ENCODE measurements around the gene ANKRD30A.

ANKRD30A gene

DNA sequence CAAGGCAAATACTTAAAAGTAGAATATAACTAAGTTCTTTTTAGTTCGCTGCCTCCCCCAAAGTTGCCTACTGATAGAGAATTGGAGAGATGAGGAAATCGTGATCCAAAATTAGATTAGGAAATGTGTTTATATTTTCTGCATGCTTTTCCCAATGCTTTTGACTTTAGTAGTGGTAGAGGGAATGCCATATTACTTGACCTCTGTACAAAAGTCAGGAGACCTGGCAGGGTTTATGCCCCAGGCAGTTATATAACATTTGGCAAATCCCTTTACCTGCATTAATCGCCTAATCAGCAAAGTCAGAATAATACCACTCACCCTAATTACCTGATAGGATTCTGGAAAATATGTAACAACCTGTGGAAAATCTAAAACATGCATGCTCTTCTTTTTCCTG, 142.9 kb downstream of the ANKRD30A start:
- TF ChIP-seq, protein P1, sequence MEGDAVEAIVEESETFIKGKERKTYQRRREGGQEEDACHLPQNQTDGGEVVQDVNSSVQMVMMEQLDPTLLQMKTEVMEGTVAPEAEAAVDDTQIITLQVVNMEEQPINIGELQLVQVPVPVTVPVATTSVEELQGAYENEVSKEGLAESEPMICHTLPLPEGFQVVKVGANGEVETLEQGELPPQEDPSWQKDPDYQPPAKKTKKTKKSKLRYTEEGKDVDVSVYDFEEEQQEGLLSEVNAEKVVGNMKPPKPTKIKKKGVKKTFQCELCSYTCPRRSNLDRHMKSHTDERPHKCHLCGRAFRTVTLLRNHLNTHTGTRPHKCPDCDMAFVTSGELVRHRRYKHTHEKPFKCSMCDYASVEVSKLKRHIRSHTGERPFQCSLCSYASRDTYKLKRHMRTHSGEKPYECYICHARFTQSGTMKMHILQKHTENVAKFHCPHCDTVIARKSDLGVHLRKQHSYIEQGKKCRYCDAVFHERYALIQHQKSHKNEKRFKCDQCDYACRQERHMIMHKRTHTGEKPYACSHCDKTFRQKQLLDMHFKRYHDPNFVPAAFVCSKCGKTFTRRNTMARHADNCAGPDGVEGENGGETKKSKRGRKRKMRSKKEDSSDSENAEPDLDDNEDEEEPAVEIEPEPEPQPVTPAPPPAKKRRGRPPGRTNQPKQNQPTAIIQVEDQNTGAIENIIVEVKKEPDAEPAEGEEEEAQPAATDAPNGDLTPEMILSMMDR (IDR thresholded peaks at IDR 0.05; ENCODE audit: control insufficient read depth, insufficient read depth, low read depth, low read length, missing control alignments) = no peak
- no peak overlapping the region for H3K4me3 ChIP-seq (ENCODE audit: control insufficient read depth, low read depth, low read length)
- DNase-seq (ENCODE audit: low read depth) = no peak

DNA sequence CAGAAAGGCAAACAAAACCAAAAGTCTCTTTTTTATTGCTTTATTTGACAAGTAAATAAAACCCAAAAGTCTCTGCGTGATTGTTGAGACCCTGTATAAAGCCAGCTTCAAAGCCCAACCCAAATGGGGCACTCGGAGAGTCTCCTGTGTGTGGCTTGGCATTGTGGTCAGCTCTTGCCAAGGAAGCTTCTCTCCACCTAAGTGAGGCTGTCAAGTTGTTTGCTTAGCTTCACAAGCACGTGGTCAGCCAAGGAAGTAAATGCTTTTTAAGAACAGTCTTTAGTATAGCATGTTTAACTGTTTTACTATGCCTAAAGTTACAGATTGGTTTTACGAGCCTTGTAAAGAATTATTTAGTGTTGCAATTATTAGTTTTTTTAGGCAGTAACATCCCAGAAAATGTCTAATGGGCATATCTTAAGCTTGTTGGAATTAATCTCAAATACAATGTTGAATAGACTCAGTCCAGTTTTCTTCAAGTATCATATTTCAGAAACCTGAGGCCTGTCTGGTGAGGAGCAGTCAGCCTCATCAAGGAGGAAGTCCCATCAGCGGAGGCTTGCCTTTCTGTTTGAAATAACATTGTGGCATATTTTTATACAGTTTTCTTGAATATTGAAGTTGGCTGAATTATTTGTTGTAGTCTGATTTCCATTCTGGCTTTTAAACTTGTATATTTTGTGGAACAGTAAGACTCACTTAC, 144.3 kb downstream of the ANKRD30A start:
- no peak for DNase-seq (ENCODE audit: low read depth)
- H3K4me3 ChIP-seq (ENCODE audit: control insufficient read depth, low read depth, low read length) = no peak overlapping the region
- TF ChIP-seq, protein P1 (IDR thresholded peaks at IDR 0.05; ENCODE audit: control insufficient read depth, insufficient read depth, low read depth, low read length, missing control alignments) = no peak

DNA sequence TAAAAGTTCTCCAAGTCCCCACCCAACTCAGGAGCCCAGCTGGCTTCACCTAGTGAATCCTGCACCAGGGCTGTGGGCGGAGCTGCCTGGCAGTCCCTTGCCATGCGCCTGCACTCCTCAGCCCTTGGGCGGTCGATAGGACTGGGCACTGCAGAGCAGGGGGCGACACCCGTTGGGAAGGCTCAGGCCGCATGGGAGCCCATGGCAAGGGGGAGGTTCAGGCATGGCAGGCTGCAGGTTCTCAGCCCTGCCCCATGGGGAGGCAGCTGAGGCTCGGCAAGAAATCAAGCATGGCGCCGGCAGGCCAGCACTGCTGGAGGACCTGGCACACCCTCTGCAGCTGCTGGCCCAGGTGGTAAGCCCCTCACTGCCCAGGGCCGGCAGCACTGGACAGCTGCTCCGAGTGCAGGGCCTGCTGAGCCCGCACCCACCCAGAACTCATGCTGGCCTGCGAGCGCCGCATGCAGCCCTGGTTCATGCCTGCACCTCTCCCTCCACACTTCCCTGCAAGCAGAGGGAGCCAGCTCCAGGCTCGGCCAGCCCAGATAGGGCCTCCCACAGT, 149.9 kb downstream of the ANKRD30A start:
- DNase-seq (ENCODE audit: low read depth) = no peak
- TF ChIP-seq, protein P1 (IDR thresholded peaks at IDR 0.05; ENCODE audit: control insufficient read depth, insufficient read depth, low read depth, low read length, missing control alignments) = no peak
- H3K4me3 ChIP-seq (ENCODE audit: control insufficient read depth, low read depth, low read length) = no peak overlapping the region

DNA sequence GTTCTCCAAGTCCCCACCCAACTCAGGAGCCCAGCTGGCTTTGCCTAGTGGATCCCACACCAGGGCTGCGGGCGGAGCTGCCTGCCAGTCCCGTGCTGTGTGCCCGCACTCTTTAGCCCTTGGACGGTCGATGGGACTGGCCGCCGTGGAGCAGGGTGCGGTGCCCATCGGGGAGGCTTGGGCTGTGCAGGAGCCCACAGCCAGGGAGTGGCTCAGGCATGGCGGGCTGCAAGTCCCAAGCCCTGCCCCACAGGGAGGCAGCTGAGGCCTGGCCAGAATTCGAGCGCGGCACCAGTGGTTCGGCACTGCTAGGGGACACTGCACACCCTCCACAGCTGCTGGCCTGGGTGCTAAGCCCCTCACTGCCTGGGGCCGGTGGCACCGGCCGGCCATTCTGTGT, 159.7 kb downstream of the ANKRD30A start:
- DNase-seq (ENCODE audit: low read depth) = no peak
- no peak overlapping the region for H3K4me3 ChIP-seq (ENCODE audit: control insufficient read depth, low read depth, low read length)
- TF ChIP-seq, protein P1 (IDR thresholded peaks at IDR 0.05; ENCODE audit: control insufficient read depth, insufficient read depth, low read depth, low read length, missing control alignments) = no peak

DNA sequence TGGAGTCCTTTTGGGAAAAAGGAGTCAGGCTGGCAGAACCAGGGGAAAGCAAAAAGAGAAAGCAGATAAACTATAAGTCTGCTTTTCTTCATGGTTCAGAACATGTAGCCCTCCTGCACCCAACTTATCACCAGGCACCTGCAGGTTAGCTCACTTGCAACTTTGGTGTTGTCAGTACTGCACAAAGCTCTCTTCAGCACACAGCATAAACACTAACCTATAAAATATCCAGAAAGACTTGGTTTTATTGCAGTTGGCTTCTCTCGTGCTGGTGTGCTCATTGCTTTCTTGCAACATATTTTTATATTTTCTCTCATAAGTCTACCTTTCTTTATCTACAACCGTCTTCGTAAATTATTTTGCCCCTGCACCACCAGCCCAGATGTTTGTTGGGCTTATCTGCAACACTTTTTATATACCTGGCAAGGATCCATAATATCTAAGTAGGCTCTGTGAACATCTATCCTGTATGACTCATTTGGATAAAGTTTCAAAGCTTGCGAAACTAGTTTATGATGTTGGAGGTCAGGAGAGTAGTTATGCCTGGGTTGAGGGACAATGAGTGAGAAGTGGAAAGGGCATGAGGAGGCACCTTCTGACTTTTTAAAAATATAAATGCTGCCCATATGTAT, 164.6 kb downstream of the ANKRD30A start:
- no peak for DNase-seq (ENCODE audit: low read depth)
- TF ChIP-seq, protein P1 (IDR thresholded peaks at IDR 0.05; ENCODE audit: control insufficient read depth, insufficient read depth, low read depth, low read length, missing control alignments) = no peak
- no peak overlapping the region for H3K4me3 ChIP-seq (ENCODE audit: control insufficient read depth, low read depth, low read length)

DNA sequence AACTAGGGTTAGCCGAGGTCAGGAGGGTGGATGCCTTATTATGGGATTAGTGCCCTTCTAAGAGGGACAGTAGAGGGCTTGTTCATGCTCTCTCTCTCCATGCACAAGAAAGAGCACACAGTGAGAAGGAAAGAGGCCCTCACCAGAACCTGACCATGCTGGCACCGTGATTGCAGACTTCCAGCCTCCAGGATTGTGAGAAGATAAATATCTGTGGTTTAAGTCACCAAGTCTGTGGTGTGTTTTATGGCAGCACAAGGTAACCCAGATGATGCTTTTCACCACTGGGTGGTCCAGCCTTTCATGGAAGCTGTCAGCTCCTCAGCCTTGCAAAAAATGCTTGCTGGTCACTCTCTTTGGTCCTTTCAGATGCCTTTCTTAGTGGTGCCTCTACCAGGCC, 175.9 kb downstream of the ANKRD30A start:
- TF ChIP-seq, protein P1 (IDR thresholded peaks at IDR 0.05; ENCODE audit: control insufficient read depth, insufficient read depth, low read depth, low read length, missing control alignments) = no peak
- no peak overlapping the region for H3K4me3 ChIP-seq (ENCODE audit: control insufficient read depth, low read depth, low read length)
- DNase-seq (ENCODE audit: low read depth) = no peak

All from AG09309 (cell line).